Neural cell (in vitro differentiated cells): Measurements from ENCODE around the gene ZCCHC24.

Experiments
- CTCF ChIP-seq: fragments of 450-650 bp; IDR thresholded peaks from 2 replicates; pipeline ENCODE4 v1.5.1; 2014; ENCODE audit warnings: antibody characterized with exemption, mild to moderate bottlenecking, moderate library complexity; ENCODE audit not compliant: poor library complexity, severe bottlenecking
- EP300 ChIP-seq: fragments of 450-650 bp; conservative IDR thresholded peaks from 2 replicates; pipeline ENCODE4 v1.6.1; 2014; ENCODE audit warnings: antibody characterized with exemption, mild to moderate bottlenecking, moderate library complexity; ENCODE audit not compliant: poor library complexity, severe bottlenecking
- EZH2 ChIP-seq: fragments of 200-600, 300-800 bp; shearing (Covaris generic), sonication (generic); IDR thresholded peaks from 2 replicates; pipeline ENCODE4 v1.6.1; 2014; ENCODE audit warnings: antibody characterized with exemption, low read length, borderline replicate concordance, mild to moderate bottlenecking; ENCODE audit not compliant: insufficient read depth, poor library complexity, severe bottlenecking
- MXI1 ChIP-seq: fragments of 450-650 bp; conservative IDR thresholded peaks from 2 replicates; pipeline ENCODE4 v1.6.1; 2014; ENCODE audit warnings: antibody characterized with exemption, mild to moderate bottlenecking; ENCODE audit not compliant: poor library complexity, severe bottlenecking
- POLR2AphosphoS5 ChIP-seq: IDR thresholded peaks from 2 replicates; pipeline ENCODE4 v1.6.1; 2012
- REST ChIP-seq: IDR thresholded peaks from 2 replicates; pipeline ENCODE4 v1.6.1; 2012; ENCODE audit warnings: borderline replicate concordance
- SMC3 ChIP-seq: fragments of 450-650 bp; conservative IDR thresholded peaks from 2 replicates; pipeline ENCODE4 v1.6.1; 2014; ENCODE audit warnings: antibody characterized with exemption, mild to moderate bottlenecking, moderate library complexity; ENCODE audit not compliant: poor library complexity
- TAF1 ChIP-seq: IDR thresholded peaks from 2 replicates; pipeline ENCODE4 v1.6.1; 2012; ENCODE audit warnings: low read depth

- TF ChIP-seq CTCF (no peak), TAF1 (no peak), EZH2 (no peak), POLR2AphosphoS5 (no peak), SMC3 (no peak), REST (no peak), EP300 (no peak), MXI1 (no peak)
Observed at GRCh38 chr10:79410315-79411094, 34.9 kb downstream of the ZCCHC24 start.
